Measurements from ENCODE around the gene UBE4B. TPM values are rescaled to one million over a fixed set of nuclear protein-coding genes. Genes with fewer than 3 reads are reported as not detected.

The UBE4B gene
- total and polyA plus RNA-seq, 10 of the 15 experiments (the other 5 are each of a cell fraction or from before 2014, with no cell fraction given), result 2.9 to 32.6 (median 20.7) TPM

DNA sequence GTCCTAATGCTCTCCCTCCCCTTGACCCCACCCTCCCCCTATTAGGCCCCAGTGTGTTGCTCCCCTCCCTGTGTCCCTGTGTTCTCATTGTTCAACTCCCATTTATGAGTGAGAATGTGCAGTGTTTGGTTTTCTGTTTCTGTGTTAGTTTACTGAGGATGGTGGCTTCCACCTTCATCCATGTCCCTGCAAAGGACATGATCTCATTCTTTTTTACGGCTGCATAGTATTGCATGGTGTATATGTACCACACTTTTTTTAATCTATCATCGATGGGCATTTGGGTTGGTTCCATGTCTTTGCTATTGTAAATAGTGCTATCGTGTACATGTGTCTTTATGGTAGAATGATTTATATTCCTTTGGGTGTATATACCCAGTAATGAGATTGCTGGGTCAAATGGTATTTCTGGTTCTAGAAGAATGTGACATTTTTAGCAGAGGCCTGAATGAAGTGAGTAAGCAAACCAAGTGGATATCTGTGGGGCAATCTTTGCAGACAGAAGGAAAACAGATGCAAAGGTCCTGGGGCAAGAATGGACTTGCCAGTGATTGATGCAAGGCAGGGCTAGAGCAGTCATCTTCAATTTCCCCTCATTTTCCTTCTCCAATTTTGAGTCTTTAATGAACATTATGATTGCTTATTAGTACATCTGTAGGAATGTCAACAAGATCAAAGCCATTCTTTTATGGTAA is 50.2 kb downstream of the UBE4B start:
- ATAC-seq (no peak), DNase-seq (ENCODE audit: low read depth, low spot score) (no peak), FAIRE-seq (no peak)
- no peak overlapping the region for H2AFZ ChIP-seq (ENCODE audit: control insufficient read depth, low read depth, low read length)
- H4K20me1 ChIP-seq (ENCODE audit: control insufficient read depth, insufficient read depth), result no peaks in the 10 kb centered on the region; the same call in 1 of the 2 replicates
- no peak overlapping the region for H3K4me3 ChIP-seq
- in situ Hi-C loops (cut with MboI), result no loop called here
- H3K27me3 ChIP-seq (replicated peaks in 1 of 2; ENCODE audit: control insufficient read depth in 2 of 2, insufficient read depth in 2 of 2, low read length in 1 of 2), result no peaks in the 10 kb centered on the region
- 96% methylated on average over 3 of the region's 3 CpGs for WGBS (ENCODE audit: insufficient coverage, insufficient replicate concordance, low lambda C conversion rate, missing lambda C conversion rate)
- intact Hi-C loops (cut with micrococcal nuclease; ENCODE audit: unreplicated experiment), result loop anchor here (5.0 kb wide), 1 partner anchor 49 kb away; no protein-coding TSS in a partner anchor
- ChIA-PET CTCF (no interaction called here), SMC1A (ENCODE audit: uncharacterized antibody, unreplicated experiment) (no interaction called here), RAD21 (ENCODE audit: unreplicated experiment) (no interaction called here), POLR2A (no interaction called here)
- TF ChIP-seq, protein P1, sequence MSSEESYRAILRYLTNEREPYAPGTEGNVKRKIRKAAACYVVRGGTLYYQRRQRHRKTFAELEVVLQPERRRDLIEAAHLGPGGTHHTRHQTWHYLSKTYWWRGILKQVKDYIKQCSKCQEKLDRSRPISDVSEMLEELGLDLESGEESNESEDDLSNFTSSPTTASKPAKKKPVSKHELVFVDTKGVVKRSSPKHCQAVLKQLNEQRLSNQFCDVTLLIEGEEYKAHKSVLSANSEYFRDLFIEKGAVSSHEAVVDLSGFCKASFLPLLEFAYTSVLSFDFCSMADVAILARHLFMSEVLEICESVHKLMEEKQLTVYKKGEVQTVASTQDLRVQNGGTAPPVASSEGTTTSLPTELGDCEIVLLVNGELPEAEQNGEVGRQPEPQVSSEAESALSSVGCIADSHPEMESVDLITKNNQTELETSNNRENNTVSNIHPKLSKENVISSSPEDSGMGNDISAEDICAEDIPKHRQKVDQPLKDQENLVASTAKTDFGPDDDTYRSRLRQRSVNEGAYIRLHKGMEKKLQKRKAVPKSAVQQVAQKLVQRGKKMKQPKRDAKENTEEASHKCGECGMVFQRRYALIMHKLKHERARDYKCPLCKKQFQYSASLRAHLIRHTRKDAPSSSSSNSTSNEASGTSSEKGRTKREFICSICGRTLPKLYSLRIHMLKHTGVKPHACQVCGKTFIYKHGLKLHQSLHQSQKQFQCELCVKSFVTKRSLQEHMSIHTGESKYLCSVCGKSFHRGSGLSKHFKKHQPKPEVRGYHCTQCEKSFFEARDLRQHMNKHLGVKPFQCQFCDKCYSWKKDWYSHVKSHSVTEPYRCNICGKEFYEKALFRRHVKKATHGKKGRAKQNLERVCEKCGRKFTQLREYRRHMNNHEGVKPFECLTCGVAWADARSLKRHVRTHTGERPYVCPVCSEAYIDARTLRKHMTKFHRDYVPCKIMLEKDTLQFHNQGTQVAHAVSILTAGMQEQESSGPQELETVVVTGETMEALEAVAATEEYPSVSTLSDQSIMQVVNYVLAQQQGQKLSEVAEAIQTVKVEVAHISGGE (CRISPR knock-in tag; IDR thresholded peaks at IDR 0.05), result no peak
- TF ChIP-seq TAF1 (IDR thresholded peaks at IDR 0.05; ENCODE audit: borderline replicate concordance, low read depth, low read length), result no peak
- TF ChIP-seq BRCA1 (IDR thresholded peaks at IDR 0.05; ENCODE audit: low read depth, low read length), result no peak
- TF ChIP-seq MTA2 (IDR thresholded peaks at IDR 0.05; ENCODE audit: low read depth), result no peak
- TF ChIP-seq CHD2 (IDR thresholded peaks at IDR 0.05; ENCODE audit: borderline replicate concordance, low read depth, low read length), result no peak
- TF ChIP-seq NFYB (IDR thresholded peaks at IDR 0.05; ENCODE audit: insufficient read depth, low read depth, low read length), result no peak
- no peak for TF ChIP-seq CREB1 (IDR thresholded peaks at IDR 0.05; ENCODE audit: low read depth)
- TF ChIP-seq, protein P2, sequence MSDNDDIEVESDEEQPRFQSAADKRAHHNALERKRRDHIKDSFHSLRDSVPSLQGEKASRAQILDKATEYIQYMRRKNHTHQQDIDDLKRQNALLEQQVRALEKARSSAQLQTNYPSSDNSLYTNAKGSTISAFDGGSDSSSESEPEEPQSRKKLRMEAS (IDR thresholded peaks at IDR 0.05; ENCODE audit: low read depth, low read length), result no peak
- TF ChIP-seq SIN3A (IDR thresholded peaks at IDR 0.05; ENCODE audit: low read depth, low read length), result no peak
- TF ChIP-seq BCL11A (IDR thresholded peaks at IDR 0.05; ENCODE audit: low read depth, low read length), result no peak
- H3K9ac ChIP-seq (ENCODE audit: control insufficient read depth, insufficient read depth, low read length), result no peak overlapping the region
- no peaks in the 10 kb centered on the region for H3K79me2 ChIP-seq (ENCODE audit: control insufficient read depth, insufficient read depth, low read length)
- H3K9me3 ChIP-seq (replicated peaks; ENCODE audit: control insufficient read depth, insufficient read depth, low read length), result no peaks in the 10 kb centered on the region
- no peak overlapping the region for H3K4me2 ChIP-seq (ENCODE audit: control insufficient read depth, insufficient read depth)
- H3K27ac ChIP-seq (ENCODE audit: control insufficient read depth, insufficient read depth), result no peak overlapping the region
- no peaks in the 10 kb centered on the region for H3K4me1 ChIP-seq (ENCODE audit: control insufficient read depth, insufficient read depth, low read length)
- no peaks in the 10 kb centered on the region; a peak in 3 of 4 replicates for H3K36me3 ChIP-seq (ENCODE audit: control insufficient read depth in 2 of 2, insufficient read depth in 2 of 2, low read length in 1 of 2)
- BruUV-seq (replicated peaks), result no TSS peak
